ENCODE data around the gene DDX39B. TPM values are rescaled to one million over a fixed set of nuclear protein-coding genes. Genes with fewer than 3 reads are reported as not detected.
A peak's percentile ranks its signal among the peaks of the same experiment; 100 is the strongest.
"Not testable (repeated sequence)": the region's sequence is repeated elsewhere in the genome, so short reads cannot be mapped to it uniquely, and the experiment has no call there.

DDX39B gene
- 100 to 1,000 TPM; 125 to 327 (median 217) TPM for total RNA-seq

GRCh38 chr6:31541658-31542521 lies at the start of gene DDX39B:
TSS of gene DDX39B (minus strand) at chr6:31542003. CDS start at chr6:31540532, 1,471 bp downstream.
- Histone ChIP-seq H3K27me3 (no peaks in the 10 kb centered on the region), H3K4me1 (peaks cover 9 to 63% (median 30%) of the 10 kb centered on the region in 3 donors), H3K4me3 (peak within 1 kb of the TSS; percentile 76 to 92), H3K9me3 (no peaks in the 10 kb centered on the region), H3K27ac (peak within 1 kb of the TSS; percentile 83 to 96 (median 94)), H3K36me3 (peaks cover 0 to 36% of the 10 kb centered on the region in 2 donors)
- ATAC-seq = peak; percentile 95
- 0% methylated on average over 5 to 30 of the region's 43 CpGs for WGBS, 2 donors (ENCODE audit: low coverage in 1 of 2)
- peak; percentile 62 to 67 for TF ChIP-seq POLR2A (IDR thresholded peaks at IDR 0.05)
- no peak for TF ChIP-seq CTCF (IDR thresholded peaks at IDR 0.05)
- peak; percentile 96 for TF ChIP-seq POLR2AphosphoS5 (IDR thresholded peaks at IDR 0.05)
- TF ChIP-seq EP300 (IDR thresholded peaks at IDR 0.05) = no peak

GRCh38 chr6:31590691-31591090 lies 48.9 kb upstream of the DDX39B start:
- not testable (repeated sequence) for H3K4me3 ChIP-seq, H3K27ac ChIP-seq, H3K4me1 ChIP-seq, H3K36me3 ChIP-seq, ATAC-seq, H3K9me3 ChIP-seq
- H3K27me3 ChIP-seq = peaks cover 24% of the 10 kb centered on the region
- WGBS, 2 donors (ENCODE audit: low coverage in 1 of 2) = 72 to 100% methylated on average over 1 to 5 of the region's 5 CpGs

- WGBS, 2 donors (ENCODE audit: low coverage in 1 of 2) = 25 to 57% methylated on average over 2 to 5 of the region's 9 CpGs
- ATAC-seq = no peak
- no peak for TF ChIP-seq CTCF (IDR thresholded peaks at IDR 0.05)
- TF ChIP-seq POLR2AphosphoS5 (IDR thresholded peaks at IDR 0.05) = no peak
- no peak for TF ChIP-seq EP300 (IDR thresholded peaks at IDR 0.05)
- TF ChIP-seq POLR2A (IDR thresholded peaks at IDR 0.05) = no peak
- H3K27ac ChIP-seq = no peak overlapping the region
- H3K4me3 ChIP-seq = no peak overlapping the region
- no peaks in the 10 kb centered on the region for H3K9me3 ChIP-seq
- no peaks in the 10 kb centered on the region for H3K36me3 ChIP-seq
- no peaks in the 10 kb centered on the region for H3K4me1 ChIP-seq
- peaks cover 24% of the 10 kb centered on the region for H3K27me3 ChIP-seq
Measured at GRCh38 chr6:31588871-31589650, 47.3 kb upstream of the DDX39B start.

GRCh38 chr6:31587791-31588777 lies 46.3 kb upstream of the DDX39B start:
- peaks cover 24% of the 10 kb centered on the region for H3K27me3 ChIP-seq
- H3K4me3 ChIP-seq = no peak overlapping the region
- H3K4me1 ChIP-seq = no peaks in the 10 kb centered on the region
- ATAC-seq = no peak
- H3K9me3 ChIP-seq = no peaks in the 10 kb centered on the region
- TF ChIP-seq POLR2AphosphoS5 (IDR thresholded peaks at IDR 0.05) (no peak), EP300 (IDR thresholded peaks at IDR 0.05) (no peak), CTCF (IDR thresholded peaks at IDR 0.05) (no peak), POLR2A (IDR thresholded peaks at IDR 0.05) (no peak)
- H3K36me3 ChIP-seq = no peaks in the 10 kb centered on the region
- H3K27ac ChIP-seq = no peak overlapping the region
- WGBS, 2 donors (ENCODE audit: low coverage in 1 of 2) = 58 to 64% methylated on average over 5 to 7 of the region's 12 CpGs

Data from gastroesophageal sphincter (tissue), 4 donors.